GM19468 (cell line): ENCODE results near the gene PACC1.
"Not testable (repeated sequence)": the region's sequence is repeated elsewhere in the genome, so short reads cannot be mapped to it uniquely, and the experiment has no call there.

Experiments used
- ATAC-seq: cut with Tn5 transposase; IDR thresholded peaks from one replicate; pipeline ENCODE4 v1.9.1; 2021; ENCODE audit warnings: mild to moderate bottlenecking, moderate library complexity, moderate number of reproducible peaks; ENCODE audit not compliant: unreplicated experiment; ENCODE audit errors: extremely low read depth

PACC1 gene

GRCh38 chr1:212401838-212402582, 12.7 kb downstream of the PACC1 start:
- no peak for ATAC-seq

DNA sequence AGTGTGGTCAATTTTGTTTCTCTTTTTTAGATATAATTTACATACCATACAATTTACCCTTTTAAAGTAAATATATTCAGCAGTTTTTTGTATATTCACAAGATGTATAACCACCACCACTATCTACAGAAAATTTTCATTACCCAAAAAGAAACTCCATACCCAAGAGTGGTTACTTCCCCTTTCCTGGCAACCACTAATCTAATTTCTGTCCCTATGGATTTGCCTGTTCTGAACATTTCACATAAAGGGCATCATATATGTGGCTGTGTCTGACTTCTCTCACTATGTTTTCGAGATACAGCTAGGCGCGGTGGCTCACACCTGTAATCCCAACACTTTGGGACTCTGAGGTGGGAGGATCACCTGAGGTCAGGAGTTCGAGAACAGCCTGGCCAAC, 13.6 kb downstream of the PACC1 start:
- no peak for ATAC-seq

GRCh38 chr1:212397171-212397570, 17.5 kb downstream of the PACC1 start:
- ATAC-seq = no peak

DNA sequence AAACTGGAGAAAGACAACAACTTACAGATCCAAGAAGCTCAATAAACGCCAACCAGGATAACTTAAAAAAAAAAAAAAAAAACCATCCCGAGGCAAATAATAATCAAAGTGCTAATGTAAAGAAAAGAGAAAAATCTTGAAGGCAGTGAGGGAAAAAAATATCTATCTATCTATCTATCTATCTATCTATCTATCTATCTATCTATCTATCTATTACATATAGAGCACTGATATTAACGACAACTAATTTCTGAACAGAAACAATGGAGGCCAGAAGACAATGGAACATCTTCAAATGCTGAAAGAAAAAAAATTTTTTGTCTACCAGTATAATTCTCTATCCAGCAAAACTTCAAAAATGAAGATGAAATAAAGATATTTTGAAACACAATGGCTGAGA, 18.0 kb downstream of the PACC1 start:
- ATAC-seq = no peak

DNA sequence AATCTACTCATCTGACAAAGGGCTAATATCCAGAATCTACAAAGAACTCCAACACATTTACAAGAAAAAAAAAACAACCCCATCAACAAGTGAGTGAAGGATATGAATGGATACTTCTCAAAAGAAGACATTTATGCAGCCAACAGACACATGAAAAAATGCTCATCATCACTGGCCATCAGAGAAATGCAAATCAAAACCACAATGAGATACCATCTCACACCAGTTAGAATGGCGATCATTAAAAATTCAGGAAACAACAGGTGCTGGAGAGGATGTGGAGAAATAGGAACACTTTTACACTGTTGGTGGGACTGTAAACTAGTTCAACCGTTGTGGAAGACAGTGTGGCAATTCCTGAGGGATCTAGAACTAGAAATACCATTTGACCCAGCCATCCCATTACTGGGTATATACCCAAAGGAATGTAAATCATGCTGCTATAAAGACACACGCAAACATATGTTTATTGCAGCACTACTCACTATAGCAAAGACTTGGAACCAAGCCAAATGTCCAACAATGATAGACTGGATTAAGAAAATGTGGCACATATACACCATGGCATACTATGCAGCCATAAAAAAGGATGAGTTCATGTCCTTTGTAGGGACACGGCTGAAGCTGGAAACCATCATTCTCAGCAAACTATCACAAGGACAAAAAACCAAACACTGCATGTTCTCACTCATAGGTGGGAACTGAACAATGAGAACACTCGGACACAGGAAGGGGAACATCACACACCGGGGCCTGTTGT, 18.8 kb downstream of the PACC1 start:
- not testable (repeated sequence) for ATAC-seq

DNA sequence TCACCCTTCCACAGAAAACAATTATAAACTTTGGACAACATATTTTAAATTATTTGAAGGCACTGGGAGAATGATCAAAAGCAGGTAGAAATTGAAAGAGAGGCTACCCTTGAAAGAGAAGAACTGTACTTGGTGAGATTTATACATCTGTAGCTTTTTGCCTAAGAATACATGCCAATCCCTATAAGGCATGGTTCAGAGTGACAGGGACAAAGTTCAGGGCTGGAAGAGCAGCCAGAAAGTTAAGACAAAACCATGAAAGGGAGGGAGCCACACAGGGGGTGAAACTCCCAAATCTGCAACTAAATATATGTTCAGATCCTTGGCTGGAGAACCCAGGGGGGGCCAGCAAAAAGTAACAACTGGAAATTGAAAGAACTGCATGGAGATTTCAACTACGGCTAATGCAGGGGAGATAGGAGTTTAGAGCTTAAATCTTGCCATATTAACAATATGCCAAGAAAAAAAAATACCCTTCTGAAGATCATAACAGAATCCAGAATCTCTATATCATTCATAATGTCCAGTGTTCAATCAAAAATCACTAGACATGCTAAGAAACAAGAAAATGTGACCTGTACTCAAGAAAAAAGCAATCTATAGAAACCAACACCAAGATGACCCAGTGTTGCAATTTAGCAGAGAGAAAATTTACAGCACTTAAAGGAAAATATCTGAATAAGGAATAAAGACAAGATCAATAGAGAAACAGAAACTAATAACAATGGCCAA, 25.5 kb downstream of the PACC1 start:
- no peak for ATAC-seq

DNA sequence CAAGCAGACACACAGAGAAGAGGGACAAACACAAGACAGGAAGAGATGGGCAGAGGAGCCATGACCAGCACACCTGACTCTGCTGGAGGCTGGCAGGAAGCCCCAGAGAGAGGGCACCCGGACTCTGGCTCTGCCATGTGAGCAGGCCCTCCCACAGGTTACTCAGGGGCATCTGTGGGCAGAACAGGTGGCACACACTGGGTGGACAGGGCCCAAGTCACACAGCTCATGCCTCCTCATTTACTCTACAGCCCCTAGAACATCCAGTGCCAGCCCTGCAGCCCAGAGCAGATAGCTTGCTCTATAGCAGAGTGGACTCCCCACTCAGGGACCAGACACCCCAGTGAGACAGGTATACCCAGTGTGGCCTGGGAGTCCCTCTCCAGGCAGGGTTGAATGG, 28.7 kb downstream of the PACC1 start:
- no peak for ATAC-seq

DNA sequence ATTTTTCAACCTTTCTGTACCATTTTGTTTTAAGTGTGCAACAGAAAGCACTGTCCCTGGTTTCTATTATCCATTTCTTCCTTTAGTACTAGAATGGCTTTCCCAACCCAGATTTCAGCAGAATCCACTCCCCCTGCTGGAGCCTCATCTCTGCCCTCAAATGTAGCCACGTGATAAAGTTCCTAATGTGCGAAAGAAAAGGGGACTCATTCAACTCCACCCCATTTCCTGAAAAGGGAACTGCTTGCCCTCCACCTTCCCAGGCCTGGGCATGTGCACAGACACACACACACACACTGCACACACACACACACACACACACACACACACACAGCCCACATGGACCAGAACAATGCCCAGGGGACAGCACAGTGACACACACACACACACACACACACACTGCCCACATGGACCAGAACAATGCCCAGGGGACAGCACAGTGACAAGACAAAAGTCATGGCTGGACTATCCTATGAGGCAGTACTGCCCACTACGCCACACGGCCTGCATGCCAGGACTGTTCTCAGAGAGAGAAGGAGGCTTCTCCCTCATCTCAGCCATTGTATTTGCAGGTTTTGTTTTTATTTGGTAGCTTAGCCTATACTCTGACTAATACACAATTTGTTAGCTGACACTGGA, 33.2 kb downstream of the PACC1 start:
- no peak for ATAC-seq

GRCh38 chr1:212379366-212379765, 35.3 kb downstream of the PACC1 start:
- ATAC-seq = no peak

DNA sequence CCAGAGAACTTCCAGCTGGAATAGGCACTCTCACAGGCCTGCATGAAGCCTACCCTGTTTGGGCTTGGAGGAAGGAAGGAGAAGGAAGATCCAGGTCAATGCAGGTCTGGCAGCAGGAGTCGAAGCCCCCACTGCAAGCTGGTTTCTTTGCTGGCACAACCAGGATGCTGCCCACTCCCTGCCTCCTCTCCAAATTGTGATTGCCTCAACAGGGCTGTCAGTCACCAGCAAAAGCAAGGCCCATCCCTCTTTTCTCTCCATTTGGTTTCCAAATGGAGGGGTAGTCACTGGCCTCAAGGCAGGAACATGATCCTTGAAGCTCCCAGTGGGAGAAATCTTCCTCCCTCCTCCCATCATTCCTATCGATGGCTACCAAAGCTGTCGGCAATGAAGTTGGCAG, 37.0 kb downstream of the PACC1 start:
- no peak for ATAC-seq

- ATAC-seq = no peak
Observed at GRCh38 chr1:212375986-212376385, 38.7 kb downstream of the PACC1 start.

GRCh38 chr1:212368073-212368484, 46.6 kb downstream of the PACC1 start:
- no peak for ATAC-seq

- ATAC-seq = no peak
Observed at GRCh38 chr1:212367474-212368072, 47.1 kb downstream of the PACC1 start.

DNA sequence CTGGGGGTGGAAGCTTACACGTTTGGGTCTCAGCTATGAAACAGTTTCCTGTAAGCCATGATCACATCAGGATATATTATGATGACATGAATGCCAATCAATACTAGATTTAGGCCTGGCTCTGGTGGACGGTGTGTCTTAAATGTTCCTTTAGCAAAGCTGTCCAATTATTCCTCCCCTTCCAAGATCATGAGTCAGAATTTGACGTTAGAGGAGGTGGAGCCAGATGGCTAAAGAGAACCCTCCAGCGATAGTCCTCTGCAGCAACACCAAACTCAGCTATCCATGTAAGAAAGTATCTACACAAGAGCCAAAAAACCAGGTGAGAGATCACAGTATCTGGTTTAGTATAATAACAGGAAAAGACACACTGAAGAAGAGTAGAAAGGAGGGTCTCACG, 47.8 kb downstream of the PACC1 start:
- no peak for ATAC-seq

GRCh38 chr1:212364985-212365384, 49.7 kb downstream of the PACC1 start:
- no peak for ATAC-seq

DNA sequence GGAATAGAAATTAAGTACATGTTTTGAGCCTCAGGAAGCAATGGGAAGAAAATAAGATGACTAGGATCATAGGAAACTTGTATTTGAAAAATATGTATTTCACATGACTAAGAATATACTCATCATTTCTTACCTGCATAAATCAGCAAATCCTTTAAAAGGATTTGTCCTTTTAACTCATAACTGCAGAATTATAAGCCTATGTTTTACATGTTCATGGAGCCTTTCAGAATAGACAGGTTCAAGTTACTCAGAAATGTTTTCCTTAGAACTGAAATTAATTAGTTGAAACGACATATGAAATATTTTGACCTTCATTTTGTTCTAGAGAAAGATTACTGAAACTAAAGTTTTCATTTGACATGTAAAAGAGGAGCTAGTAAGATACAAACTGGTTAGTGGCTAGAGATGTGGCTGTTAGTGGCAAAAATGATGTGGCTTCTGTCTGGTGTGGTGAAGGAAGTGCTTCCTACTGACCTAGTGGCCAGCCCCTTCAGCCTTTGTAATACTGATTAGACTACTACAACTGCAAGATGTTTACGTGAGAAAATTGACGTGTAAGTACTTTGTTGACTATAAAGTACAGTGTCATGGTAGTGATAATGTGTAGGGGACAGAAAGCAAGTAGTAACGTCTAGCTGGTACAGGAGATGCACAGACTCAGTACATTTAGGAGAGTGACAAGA, 54.7 kb downstream of the PACC1 start:
- no peak for ATAC-seq

GRCh38 chr1:212355230-212355969, 59.3 kb downstream of the PACC1 start:
- ATAC-seq = no peak

DNA sequence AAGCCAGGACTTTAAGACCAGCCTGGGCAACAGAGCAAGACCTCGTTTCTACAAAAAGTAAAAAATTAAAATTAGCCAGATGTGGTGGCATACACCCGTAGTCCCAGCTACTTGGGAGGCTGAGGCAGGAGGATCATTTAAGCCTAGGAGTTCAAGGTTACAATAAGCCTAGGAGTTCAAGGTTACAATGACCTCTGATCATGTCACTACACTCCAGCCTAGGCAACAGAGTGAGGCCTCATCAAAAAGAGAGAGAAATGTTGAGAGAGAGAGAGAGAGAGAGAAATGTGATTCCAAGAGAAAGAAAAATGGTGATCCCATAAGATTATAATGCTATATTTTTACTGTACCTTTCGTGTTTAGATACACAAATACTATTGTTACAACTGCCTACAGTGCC, 60.2 kb downstream of the PACC1 start:
- ATAC-seq = no peak

DNA sequence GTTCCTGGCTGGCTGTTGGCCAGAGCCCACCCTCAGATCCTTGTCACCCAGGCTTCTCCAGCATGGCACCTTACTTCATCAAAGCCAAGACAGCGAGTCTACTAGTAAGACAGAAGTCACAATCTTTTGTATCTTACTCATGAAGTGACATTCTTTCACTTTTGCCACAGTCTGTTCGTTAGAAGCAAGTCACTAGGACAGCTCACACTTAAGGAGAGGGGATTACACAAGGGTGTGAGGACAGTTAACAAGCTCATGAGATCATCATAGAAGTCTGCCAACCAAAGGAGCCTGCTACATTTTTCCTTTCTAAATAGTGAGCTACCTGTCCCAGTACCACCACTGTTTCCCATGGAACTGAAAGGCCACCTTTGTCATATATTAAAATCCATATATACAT, 61.5 kb downstream of the PACC1 start:
- ATAC-seq = no peak
